Immature natural killer cell (primary cell): Measurements from ENCODE around the gene SOCS3. TPM values are rescaled to one million over a fixed set of nuclear protein-coding genes. Genes with fewer than 3 reads are reported as not detected.

Experiments
- DNase-seq, 3 donors: peaks; one replicate each; pipeline ENCODE4 v3.0.0; 2022; ENCODE audit warnings: mixed read lengths in 1 of 3
- H3K27ac Mint-ChIP-seq, 6 donors: one replicate each; pipeline ENCODE4 v1.8.0; 2020; ENCODE audit warnings: mixed read lengths in 6 of 6, mild to moderate bottlenecking in 5 of 6, inconsistent platforms in 4 of 6, moderate library complexity in 3 of 6
- H3K27me3 Mint-ChIP-seq, 3 donors: one replicate each; pipeline ENCODE4 v1.8.0; 2020 to 2021; ENCODE audit warnings: low read depth in 3 of 3, mild to moderate bottlenecking in 3 of 3, mixed read lengths in 3 of 3, moderate library complexity in 3 of 3, inconsistent platforms in 1 of 3
- H3K36me3 Mint-ChIP-seq, 3 donors: one replicate each; pipeline ENCODE4 v1.8.0; 2020; ENCODE audit warnings: mixed read lengths in 3 of 3, inconsistent platforms in 2 of 3, mild to moderate bottlenecking in 2 of 3
- H3K4me1 Mint-ChIP-seq, 2 donors: one replicate each; pipeline ENCODE4 v1.8.0; 2020; ENCODE audit warnings: inconsistent platforms in 2 of 2, mild to moderate bottlenecking in 2 of 2, mixed read lengths in 2 of 2, moderate library complexity in 1 of 2
- H3K4me3 Mint-ChIP-seq, 5 donors: one replicate each; pipeline ENCODE4 v1.8.0; 2020; ENCODE audit warnings: mild to moderate bottlenecking in 5 of 5, mixed read lengths in 5 of 5, inconsistent platforms in 3 of 5, moderate library complexity in 3 of 5
- H3K9me3 Mint-ChIP-seq, 6 donors: one replicate each; pipeline ENCODE4 v1.8.0; 2020; ENCODE audit warnings: mild to moderate bottlenecking in 6 of 6, mixed read lengths in 6 of 6, inconsistent platforms in 4 of 6, moderate library complexity in 3 of 6
- polyA plus RNA-seq, 3 donors: library from polyadenylated mRNA; unstranded; fragments of 300-500 nt; fragmentation: Illumina TruSeq; gene quantifications; one replicate each; pipeline ENCODE4 v1.2.3, GENCODE V29; 2021

Gene SOCS3
- polyA plus RNA-seq, 3 donors from 2014 or later: 9.0 to 15.4 (median 10.6) TPM

DNA sequence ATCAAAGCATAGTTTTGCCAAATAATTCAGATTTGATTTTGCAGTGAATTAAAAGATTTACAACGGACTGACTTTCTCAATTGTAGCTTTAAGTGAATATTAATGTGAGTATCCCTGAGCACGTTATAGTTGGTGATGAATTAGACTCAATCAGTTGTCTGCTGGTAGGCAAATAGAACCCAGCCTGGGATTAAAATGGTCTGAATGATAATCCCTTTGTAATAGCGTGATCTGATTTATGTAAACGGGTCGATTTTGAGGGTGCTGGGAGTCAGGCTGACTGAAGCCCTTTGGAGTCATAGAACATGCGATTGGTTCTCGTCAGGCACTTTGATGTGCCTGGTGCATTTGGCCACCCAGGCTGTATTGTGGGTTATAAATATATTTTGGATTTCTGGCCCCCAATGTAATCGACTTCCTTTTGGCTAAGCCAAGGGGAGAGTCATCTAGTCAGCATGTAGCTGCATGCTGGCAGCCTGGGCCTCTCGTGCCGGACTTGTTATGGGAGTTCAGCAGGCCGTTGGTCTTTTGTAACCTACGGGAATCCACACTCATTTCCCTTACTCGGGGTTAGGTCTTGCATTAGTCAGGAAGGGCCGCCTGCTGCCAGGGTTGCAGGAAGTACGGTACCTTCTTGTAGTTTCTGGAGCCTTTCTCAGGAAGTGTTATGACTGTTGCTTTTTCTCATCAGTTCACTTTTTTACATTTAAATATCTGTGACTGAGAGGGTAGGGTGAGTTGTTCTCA lies 24.0 kb upstream of the SOCS3 start:
- H3K27ac Mint-ChIP-seq: peak overlapping the region in 5 of 6 donors; percentile 7 to 69 (median 46)
- H3K27me3 Mint-ChIP-seq: peaks cover 1 to 12% (median 3%) of the 10 kb centered on the region in 3 donors
- H3K9me3 Mint-ChIP-seq: no peaks in the 10 kb centered on the region
- peak overlapping the region in 1 of 5 donors; percentile 53 for H3K4me3 Mint-ChIP-seq
- no peak for DNase-seq
- no peaks in the 10 kb centered on the region for H3K36me3 Mint-ChIP-seq
- H3K4me1 Mint-ChIP-seq: peaks cover 83 to 86% of the 10 kb centered on the region in 2 donors

DNA sequence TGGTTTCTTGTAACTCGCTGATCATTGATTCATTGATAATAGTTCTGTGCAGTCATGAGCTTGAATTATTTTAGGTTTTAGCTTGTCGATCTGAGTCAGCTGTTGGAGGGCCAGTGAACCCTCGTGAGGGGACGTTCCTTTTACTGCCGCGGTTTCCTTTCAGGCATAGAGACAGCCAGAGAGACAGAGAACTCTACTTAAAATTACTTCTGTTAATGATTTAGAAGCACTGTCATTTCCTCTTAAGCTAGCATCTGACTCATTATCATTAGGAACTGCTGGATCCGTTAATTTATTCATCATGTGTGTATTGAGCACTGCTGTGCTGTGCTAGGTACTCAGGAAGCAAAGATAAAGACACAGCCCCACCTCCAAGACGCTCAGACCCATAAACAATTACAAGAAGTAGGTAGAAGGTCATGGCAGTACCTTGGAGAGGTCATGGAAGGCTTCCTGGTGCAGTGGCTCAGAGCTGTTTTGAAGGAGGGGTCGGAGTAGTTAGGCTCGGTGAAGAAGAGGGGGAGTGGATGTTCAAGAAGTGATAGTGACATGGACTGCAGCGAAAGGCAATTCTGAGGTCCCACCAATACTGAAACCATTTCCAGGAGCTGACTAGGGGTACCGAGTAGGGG lies 21.8 kb upstream of the SOCS3 start:
- DNase-seq: peak in 1 of 3 donors; percentile 28
- Mint-ChIP-seq H3K9me3 (no peaks in the 10 kb centered on the region), H3K4me1 (peaks cover 71% of the 10 kb centered on the region in 2 donors)

DNA sequence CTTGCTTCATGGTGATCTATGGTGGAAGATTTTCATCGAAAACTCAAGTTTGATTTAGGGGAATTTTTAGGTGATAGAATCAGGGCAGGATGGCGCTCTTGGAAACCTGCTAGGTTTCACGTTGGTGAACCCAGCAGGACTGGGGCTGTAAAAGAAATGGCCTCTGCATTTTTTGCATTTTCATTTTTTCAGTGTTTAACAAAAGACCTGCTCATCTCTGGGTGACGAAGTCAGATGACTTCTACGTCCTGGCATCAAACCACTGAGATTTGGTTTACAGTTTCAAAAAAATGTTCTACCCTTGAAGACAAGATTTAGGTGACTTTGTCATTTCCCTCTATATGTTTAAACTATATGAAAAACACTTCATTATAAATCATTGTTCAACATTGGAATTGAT lies 20.5 kb upstream of the SOCS3 start:
- Mint-ChIP-seq H3K4me1 (peaks cover 57 to 59% of the 10 kb centered on the region in 2 donors), H3K9me3 (no peaks in the 10 kb centered on the region), H3K27me3 (peaks cover 1 to 22% (median 6%) of the 10 kb centered on the region in 3 donors), H3K27ac (peak overlapping the region; percentile 1 to 78 (median 67)), H3K36me3 (no peaks in the 10 kb centered on the region), H3K4me3 (peak overlapping the region; percentile 53 to 94 (median 74))
- DNase-seq: no peak

More for the DNA sequence above, 21.8 kb upstream of the SOCS3 start:
- Mint-ChIP-seq H3K27me3 (peaks cover 1 to 18% (median 6%) of the 10 kb centered on the region in 3 donors), H3K27ac (peak overlapping the region; percentile 14 to 85 (median 61)), H3K36me3 (no peaks in the 10 kb centered on the region), H3K4me3 (peak overlapping the region in 4 of 5 donors; percentile 22 to 57 (median 37))

DNA sequence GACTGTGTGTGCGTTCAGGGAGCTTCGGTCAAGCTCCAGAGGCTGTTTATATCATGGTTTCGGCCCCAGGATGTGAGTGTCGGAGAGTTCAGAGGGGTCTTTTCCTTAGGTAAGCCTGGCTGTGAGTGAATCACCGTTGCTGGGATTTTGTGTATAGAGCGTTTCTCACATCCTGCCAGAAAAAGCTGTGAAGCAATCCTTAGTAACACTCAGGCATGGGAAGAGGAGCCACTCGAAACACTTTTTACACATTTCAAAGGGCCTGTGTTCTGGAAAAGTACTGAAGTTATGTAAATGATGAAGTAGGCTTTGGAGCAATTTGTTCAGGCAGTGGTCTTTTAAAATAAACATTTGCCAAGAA lies 19.2 kb upstream of the SOCS3 start:
- Mint-ChIP-seq H3K27me3 (peaks cover 0 to 22% (median 8%) of the 10 kb centered on the region in 3 donors), H3K27ac (peak overlapping the region; percentile 85 to 97 (median 92)), H3K9me3 (no peaks in the 10 kb centered on the region), H3K4me3 (peak overlapping the region; percentile 90 to 97 (median 94)), H3K4me1 (peaks cover 48 to 50% of the 10 kb centered on the region in 2 donors), H3K36me3 (no peaks in the 10 kb centered on the region)
- no peak for DNase-seq

DNA sequence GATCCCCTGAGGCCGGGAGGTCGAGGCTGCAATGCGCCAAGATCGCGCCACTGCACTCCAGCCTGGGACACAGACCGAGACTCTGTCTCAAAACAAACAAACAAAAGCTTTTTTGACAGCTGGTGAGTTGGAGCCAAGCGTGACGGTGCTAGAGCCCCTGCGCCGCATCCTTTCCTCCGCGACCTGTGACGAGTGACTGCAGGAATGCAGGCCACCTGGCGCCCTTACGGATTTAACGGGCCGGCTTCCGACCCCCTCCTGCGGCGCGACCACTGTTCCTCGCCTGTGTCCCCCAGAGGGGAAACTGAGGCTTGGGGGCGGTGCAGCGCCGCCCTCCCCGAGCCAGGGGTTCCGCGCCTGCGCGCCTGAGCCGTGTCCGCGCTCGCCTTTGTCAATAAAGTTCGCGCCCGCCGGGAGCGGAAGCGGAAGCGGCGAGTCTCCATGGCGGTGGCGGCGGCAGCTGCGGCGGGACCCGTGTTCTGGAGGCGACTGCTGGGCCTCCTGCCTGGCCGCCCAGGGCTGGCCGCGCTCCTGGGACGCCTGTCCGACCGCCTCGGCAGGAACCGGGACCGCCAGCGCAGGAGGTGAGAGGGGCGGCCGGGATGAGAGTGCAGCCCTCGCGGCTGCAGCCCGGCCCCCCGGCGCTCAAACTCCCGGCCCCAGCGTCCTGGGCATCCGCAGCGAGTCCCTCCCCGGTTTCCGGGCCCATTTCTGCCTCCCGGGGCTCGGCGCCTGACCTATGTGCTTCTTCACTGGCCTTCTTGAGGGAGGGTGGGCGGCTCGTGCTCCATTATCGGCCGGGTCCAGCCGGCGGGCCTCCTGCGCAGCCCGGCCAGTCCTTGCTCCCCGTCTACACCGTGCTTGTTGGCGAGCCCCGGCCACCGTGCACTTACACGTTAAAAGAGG lies 18.6 kb upstream of the SOCS3 start, which contains the start of gene PGS1:
PGS1 (plus strand) TSS at position 425 of the 906 bp plus-strand sequence; CDS start at position 442, 17 bp downstream.
- no peaks in the 10 kb centered on the region for H3K36me3 Mint-ChIP-seq
- H3K27ac Mint-ChIP-seq: peak within 1 kb of the TSS; percentile 85 to 97 (median 92)
- peak; percentile 84 to 86 (median 86) for DNase-seq
- H3K9me3 Mint-ChIP-seq: no peaks in the 10 kb centered on the region
- peak within 1 kb of the TSS; percentile 90 to 97 (median 94) for H3K4me3 Mint-ChIP-seq
- peaks cover 0 to 22% (median 8%) of the 10 kb centered on the region in 3 donors for H3K27me3 Mint-ChIP-seq
- peaks cover 42 to 44% of the 10 kb centered on the region in 2 donors for H3K4me1 Mint-ChIP-seq

DNA sequence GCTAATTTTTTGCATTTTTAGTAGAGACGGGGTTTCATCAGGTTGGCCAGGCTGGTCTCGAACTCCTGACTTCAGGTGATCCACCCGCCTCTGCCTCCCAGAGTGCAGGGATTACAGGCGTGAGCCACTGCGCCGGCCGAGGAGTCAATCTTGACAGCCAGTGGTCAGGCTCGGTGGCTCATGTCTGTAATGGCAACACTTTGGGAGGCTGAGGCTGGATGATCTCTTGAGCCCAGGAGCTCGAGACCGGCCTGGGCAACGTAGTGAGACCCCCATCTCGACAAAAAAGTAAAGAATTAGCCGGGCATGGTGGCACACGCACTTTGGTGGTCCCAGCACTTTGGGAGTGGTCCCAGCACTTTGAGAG lies 18.0 kb upstream of the SOCS3 start:
- peak overlapping the region in 5 of 6 donors; percentile 36 to 91 (median 67) for H3K27ac Mint-ChIP-seq
- H3K36me3 Mint-ChIP-seq: no peaks in the 10 kb centered on the region
- H3K4me1 Mint-ChIP-seq: peaks cover 36 to 38% of the 10 kb centered on the region in 2 donors
- no peaks in the 10 kb centered on the region for H3K9me3 Mint-ChIP-seq
- no peak for DNase-seq
- peak overlapping the region; percentile 76 to 96 (median 93) for H3K4me3 Mint-ChIP-seq
- peaks cover 0 to 22% (median 10%) of the 10 kb centered on the region in 3 donors for H3K27me3 Mint-ChIP-seq

DNA sequence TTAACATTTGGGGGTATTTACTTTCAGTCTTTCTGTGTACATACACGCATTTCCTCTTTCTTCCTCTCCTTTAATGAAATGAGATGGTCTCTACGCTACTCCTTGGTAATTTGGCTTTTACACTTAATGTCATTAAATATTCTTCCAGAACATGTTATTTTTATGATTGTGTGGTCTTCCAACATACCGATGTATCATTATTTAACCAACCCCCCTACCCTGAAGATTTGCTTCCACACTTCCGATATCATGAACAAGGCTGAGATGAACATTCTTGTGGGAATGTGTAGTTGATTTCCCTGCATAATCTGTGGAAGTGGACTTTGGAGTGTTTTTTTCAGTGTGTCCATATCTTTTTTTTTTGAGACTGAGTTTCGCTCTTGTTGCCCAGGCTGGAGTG lies 16.3 kb upstream of the SOCS3 start:
- Mint-ChIP-seq H3K27me3 (peaks cover 1 to 22% (median 12%) of the 10 kb centered on the region in 3 donors), H3K4me3 (peak overlapping the region in 2 of 5 donors; percentile 3 to 14), H3K9me3 (no peaks in the 10 kb centered on the region), H3K4me1 (peaks cover 22% of the 10 kb centered on the region in 2 donors), H3K36me3 (no peaks in the 10 kb centered on the region), H3K27ac (peak overlapping the region in 1 of 6 donors; percentile 13)
- no peak for DNase-seq

DNA sequence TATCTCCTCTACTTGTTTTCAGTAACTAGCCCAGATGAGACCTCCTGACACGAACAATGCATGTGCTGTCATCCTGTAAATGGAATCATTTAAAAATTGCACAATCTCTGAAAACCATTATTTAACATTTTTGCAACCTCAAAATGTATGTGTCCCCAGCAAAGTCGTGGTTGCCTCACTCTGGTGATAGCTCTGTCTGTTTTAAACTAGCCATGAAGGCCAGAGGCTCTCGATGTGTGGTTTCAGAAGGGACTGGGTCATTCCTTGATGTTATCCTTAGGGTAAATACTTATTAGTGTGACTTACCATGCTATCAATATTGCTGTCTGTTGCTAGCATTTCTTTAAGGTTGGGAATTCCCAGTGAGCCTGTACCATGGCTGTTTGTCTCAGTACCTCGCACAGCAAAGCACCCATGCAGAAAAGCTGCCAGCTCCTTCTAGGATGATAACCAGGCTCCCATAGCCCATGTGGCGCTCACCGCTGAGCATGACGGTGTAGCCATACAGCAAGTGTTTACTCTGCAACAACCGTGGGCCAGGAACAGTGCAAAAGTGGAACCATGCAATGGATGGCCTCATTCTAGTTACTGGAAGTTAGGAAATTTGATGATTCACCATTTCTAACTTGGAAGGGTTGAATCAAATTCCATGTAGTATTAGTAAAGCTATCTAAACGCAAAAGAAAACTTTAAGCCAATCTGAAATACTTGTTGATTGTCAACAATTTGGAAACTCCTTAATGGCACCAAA lies 15.7 kb upstream of the SOCS3 start:
- DNase-seq: no peak
- Mint-ChIP-seq H3K27me3 (peaks cover 1 to 22% (median 12%) of the 10 kb centered on the region in 3 donors), H3K4me3 (no peak overlapping the region), H3K4me1 (peaks cover 16 to 17% of the 10 kb centered on the region in 2 donors), H3K36me3 (no peaks in the 10 kb centered on the region), H3K9me3 (no peaks in the 10 kb centered on the region), H3K27ac (no peak overlapping the region)

DNA sequence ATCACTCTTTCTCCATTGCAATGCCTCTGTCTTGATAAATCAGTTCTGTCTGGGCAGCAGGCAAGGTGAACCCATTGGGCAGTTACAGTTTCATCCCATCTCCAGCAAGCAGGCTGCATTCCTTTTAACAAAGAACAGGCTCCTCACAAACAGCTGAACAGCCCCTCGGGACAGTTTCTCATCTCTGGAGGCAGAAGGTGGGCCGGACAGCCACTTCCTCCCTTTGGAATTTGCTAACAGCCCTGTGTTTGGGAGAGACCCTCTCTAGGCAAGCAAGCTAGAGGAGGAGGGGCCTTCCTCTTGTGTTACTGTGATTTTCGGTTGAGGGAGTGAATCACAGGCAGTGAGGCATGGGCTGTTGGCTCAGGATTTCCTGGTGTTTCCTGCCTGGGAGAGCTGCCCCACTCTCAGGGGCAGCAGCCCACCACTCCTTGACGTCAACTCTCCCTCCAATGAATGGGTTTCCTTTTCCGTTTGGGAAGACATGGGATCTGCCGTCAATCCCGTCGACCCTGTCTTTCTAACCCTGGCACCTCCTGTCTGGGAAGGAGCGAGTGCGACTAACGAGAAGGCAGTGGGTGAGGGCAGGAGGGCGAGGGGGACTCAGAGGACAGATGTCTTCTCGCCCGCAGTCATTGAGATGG lies 14.9 kb upstream of the SOCS3 start:
- peaks cover 1 to 19% (median 11%) of the 10 kb centered on the region in 3 donors for H3K27me3 Mint-ChIP-seq
- H3K9me3 Mint-ChIP-seq: no peaks in the 10 kb centered on the region
- H3K4me1 Mint-ChIP-seq: peaks cover 9% of the 10 kb centered on the region in 2 donors
- no peak overlapping the region for H3K27ac Mint-ChIP-seq
- H3K4me3 Mint-ChIP-seq: no peak overlapping the region
- DNase-seq: no peak
- no peaks in the 10 kb centered on the region for H3K36me3 Mint-ChIP-seq

DNA sequence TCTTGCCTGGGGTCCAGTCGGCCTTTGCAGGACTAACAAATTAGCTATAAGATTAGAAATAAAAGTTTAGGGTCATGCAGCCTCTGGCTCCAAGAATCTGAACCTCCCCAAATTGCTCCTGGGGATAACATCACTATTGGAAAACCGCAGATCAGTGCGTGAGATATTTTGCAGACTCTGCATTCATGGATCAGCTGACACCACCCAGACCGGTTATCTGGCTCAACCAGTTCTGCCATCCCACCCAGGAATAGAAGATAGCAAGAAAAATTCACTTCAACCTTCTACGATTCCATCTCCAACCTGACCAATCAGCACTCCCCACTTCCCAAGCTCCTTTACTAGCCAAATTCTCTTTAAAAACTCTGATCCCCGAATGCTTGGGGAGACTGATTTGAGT lies 14.3 kb upstream of the SOCS3 start:
- H3K27ac Mint-ChIP-seq: no peak overlapping the region
- H3K36me3 Mint-ChIP-seq: no peaks in the 10 kb centered on the region
- no peak overlapping the region for H3K4me3 Mint-ChIP-seq
- H3K27me3 Mint-ChIP-seq: peaks cover 1 to 16% (median 11%) of the 10 kb centered on the region in 3 donors
- no peak for DNase-seq
- no peaks in the 10 kb centered on the region for H3K9me3 Mint-ChIP-seq
- peaks cover 5 to 6% of the 10 kb centered on the region in 2 donors for H3K4me1 Mint-ChIP-seq

DNA sequence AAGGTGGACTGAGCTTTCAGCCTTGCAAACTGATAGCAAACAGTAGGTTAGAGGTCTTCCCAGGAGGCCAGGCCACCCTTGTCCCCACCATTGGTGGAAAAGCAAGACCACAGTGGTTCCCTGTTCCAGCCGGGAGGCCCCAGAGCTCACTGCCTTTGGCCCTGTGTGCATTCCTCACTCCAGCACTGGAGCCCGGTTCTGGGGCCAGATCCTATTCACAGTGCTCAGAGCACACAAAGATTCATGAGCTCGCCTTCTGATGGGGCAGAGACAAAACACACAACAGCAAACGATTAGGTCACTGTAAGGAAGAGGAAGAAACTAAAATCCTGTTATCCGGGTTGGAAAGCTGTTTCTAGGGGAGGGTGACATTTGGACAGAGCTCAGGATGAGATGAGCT lies 13.0 kb upstream of the SOCS3 start:
- Mint-ChIP-seq H3K9me3 (no peaks in the 10 kb centered on the region), H3K27me3 (peaks cover 1 to 8% (median 5%) of the 10 kb centered on the region in 3 donors), H3K27ac (peak overlapping the region in 1 of 6 donors; percentile 17), H3K36me3 (no peaks in the 10 kb centered on the region), H3K4me3 (no peak overlapping the region), H3K4me1 (peaks cover 0 to 1% of the 10 kb centered on the region in 2 donors)
- DNase-seq: no peak

DNA sequence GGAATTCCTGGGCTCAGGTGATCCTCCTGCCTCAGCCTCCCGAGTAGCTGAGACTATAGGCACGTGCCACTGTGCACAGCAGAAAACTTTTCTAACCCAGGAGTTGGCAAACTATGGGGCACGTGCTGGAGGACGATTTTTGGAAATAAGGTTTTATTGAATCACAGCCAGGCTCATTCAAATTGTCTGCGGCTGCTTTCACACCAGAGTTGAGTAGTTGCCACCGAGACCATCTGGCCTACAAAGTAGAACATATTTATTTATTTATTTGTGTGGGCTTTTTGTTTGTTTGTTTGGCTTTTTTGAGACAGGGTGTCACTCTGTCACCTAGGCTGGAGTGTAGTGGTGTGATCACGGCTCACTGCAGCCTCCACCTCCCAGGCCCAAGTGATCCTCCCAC lies 11.2 kb upstream of the SOCS3 start:
- Mint-ChIP-seq H3K27ac (no peak overlapping the region), H3K4me1 (no peaks in the 10 kb centered on the region), H3K27me3 (peaks cover 0 to 8% (median 4%) of the 10 kb centered on the region in 3 donors), H3K9me3 (no peaks in the 10 kb centered on the region), H3K36me3 (no peaks in the 10 kb centered on the region), H3K4me3 (no peak overlapping the region)
- no peak for DNase-seq
